A673 (cell line): Measurements from ENCODE around the gene FAM24A.

Experiments used
- EZH2 ChIP-seq: fragments of 200-600 bp; sonication (generic); IDR thresholded peaks from 2 replicates; pipeline ENCODE4 v1.6.1; 2017; ENCODE audit warnings: borderline replicate concordance, low read depth, mild to moderate bottlenecking, mixed read lengths, antibody characterized with exemption, low read length; ENCODE audit not compliant: poor library complexity, severe bottlenecking
- TF ChIP-seq, protein P1 (sequence below): fragments of 300-800, 200-600 bp; sonication (generic); conservative IDR thresholded peaks from 2 replicates; pipeline ENCODE4 v1.5.1; 2017; ENCODE audit warnings: low read depth, mild to moderate bottlenecking, antibody characterized with exemption, low read length, moderate library complexity, mixed read lengths

DNA sequence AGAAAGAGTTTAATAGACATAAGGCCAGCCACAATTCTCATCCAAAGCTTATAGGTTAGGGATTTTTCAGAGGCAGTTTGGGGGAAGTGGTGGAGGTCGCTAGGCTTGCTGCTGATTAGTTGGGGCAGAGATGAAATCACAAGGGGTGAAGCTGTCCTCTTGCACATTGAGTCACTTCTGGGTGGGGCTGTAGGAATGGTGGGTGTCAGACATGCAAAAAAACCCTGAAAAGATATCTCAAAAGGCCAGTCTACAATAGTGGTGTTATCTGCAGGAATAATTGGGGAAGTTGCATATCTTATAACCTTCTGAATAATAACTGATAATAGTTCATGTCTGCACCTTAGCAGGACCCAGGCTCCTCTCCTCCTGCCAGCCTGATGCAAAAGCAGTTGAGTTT lies 33.1 kb upstream of the FAM24A start:
- TF ChIP-seq, protein P1, sequence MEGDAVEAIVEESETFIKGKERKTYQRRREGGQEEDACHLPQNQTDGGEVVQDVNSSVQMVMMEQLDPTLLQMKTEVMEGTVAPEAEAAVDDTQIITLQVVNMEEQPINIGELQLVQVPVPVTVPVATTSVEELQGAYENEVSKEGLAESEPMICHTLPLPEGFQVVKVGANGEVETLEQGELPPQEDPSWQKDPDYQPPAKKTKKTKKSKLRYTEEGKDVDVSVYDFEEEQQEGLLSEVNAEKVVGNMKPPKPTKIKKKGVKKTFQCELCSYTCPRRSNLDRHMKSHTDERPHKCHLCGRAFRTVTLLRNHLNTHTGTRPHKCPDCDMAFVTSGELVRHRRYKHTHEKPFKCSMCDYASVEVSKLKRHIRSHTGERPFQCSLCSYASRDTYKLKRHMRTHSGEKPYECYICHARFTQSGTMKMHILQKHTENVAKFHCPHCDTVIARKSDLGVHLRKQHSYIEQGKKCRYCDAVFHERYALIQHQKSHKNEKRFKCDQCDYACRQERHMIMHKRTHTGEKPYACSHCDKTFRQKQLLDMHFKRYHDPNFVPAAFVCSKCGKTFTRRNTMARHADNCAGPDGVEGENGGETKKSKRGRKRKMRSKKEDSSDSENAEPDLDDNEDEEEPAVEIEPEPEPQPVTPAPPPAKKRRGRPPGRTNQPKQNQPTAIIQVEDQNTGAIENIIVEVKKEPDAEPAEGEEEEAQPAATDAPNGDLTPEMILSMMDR = no peak
- no peak for TF ChIP-seq EZH2
